Astrocyte of the cerebellum (primary cell): ENCODE data around the gene ZCCHC2.

Source experiments
- DNase-seq: peaks from one replicate; pipeline ENCODE4 v3.0.0-alpha.2; 2011; ENCODE audit warnings: low read depth
- H3K4me3 ChIP-seq: 2 replicates; pipeline ENCODE4 v1.5.1; 2011; ENCODE audit warnings: mild to moderate bottlenecking, low read depth, low read length, moderate library complexity
- CTCF ChIP-seq: IDR thresholded peaks from 2 replicates; pipeline ENCODE4 v1.5.1; 2012; ENCODE audit warnings: low read length, low read depth, moderate library complexity, mild to moderate bottlenecking; ENCODE audit errors: missing control alignments
- in situ Hi-C: cut with HindIII; loops from 2 replicates; pipeline ENCODE4 v1.10.0; 2017; ENCODE audit warnings: low sequenced_read_pairs

Gene ZCCHC2

GRCh38 chr18:62585274-62586150, 62.7 kb downstream of the ZCCHC2 start:
- in situ Hi-C loops, result loop anchor here (25.0 kb wide), 2 partner anchors 398 to 402 kb away; partner anchors contain the start of genes PIGN and RELCH
- no peak for TF ChIP-seq CTCF
- no peak overlapping the region for H3K4me3 ChIP-seq
- DNase-seq, result no peak

GRCh38 chr18:62586151-62586774, 63.4 kb downstream of the ZCCHC2 start:
- DNase-seq, result peak; percentile 34
- no peak overlapping the region for H3K4me3 ChIP-seq
- peak; percentile 93 for TF ChIP-seq CTCF
- in situ Hi-C loops, result loop anchor here (25.0 kb wide), 2 partner anchors 399 to 401 kb away; partner anchors contain the start of genes PIGN and RELCH

- DNase-seq, result no peak
- H3K4me3 ChIP-seq, result no peak overlapping the region
- no peak for TF ChIP-seq CTCF
- in situ Hi-C loops, result loop anchor here (25.0 kb wide), 2 partner anchors 400 kb away; partner anchors contain the start of genes PIGN and RELCH
These were observed 64.1 kb downstream of the ZCCHC2 start for GRCh38 chr18:62586781-62587487.

GRCh38 chr18:62587689-62588088, 64.9 kb downstream of the ZCCHC2 start:
- in situ Hi-C loops, result loop anchor here (25.0 kb wide), 2 partner anchors 400 kb away; partner anchors contain the start of genes PIGN and RELCH
- H3K4me3 ChIP-seq, result no peak overlapping the region
- TF ChIP-seq CTCF, result no peak
- DNase-seq, result no peak

- no peak for TF ChIP-seq CTCF
- in situ Hi-C loops, result loop anchor here (25.0 kb wide), 2 partner anchors 399 to 401 kb away; partner anchors contain the start of genes PIGN and RELCH
- DNase-seq, result no peak
- H3K4me3 ChIP-seq, result no peak overlapping the region
These were observed 65.4 kb downstream of the ZCCHC2 start for GRCh38 chr18:62588217-62588616.
